Measurements from ENCODE around the gene SYCE3.
A peak's percentile ranks its signal among the peaks of the same experiment; 100 is the strongest.
"Not testable (repeated sequence)": the region's sequence is repeated elsewhere in the genome, so short reads cannot be mapped to it uniquely, and the experiment has no call there.

The SYCE3 gene, protein sequence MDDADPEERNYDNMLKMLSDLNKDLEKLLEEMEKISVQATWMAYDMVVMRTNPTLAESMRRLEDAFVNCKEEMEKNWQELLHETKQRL

DNA sequence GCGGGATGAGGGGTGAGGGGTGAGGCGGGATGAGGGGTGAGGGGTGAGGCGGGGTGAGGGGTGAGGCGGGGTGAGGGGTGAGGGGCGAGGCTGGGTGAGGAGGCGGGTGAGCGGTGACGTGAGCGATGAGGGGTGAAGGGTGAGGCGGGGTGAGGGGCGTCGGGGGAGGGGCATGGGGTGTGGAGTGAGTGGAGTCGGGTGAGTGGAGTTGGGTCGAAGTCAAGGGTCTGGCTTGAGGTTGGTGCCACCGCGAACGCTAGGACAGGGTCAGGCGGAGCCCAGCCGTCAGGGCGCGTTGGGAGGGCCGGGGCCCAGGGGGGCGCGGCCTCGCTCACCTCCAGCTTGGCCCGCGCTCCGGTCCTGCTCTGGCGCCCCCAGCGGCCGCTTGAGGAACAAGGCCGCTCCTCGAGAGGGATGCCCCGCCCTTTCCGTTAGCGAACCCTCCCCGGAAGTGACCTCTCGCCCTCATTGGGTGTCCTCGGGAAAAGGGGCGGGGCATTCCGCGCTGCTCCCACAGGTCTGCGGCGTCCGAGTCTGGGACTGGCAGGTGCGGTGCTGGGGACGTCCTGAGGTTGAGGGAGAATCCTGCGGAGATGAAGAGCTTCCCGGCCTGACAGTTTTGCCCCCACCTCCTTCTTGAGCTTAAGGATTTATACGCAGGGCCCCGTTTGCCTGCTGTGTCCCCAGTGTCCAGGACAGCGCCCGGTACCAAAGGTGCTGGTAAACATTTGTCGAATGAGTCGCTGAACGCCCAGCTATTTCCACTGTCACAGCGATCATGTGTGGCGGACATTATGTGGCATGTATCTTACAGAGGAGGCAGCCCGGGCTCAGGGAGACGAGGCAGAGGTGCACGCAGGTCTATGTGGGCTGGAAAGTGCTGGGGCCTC, at the start of gene SYCE3:
SYCE3 (minus strand) TSS at position 397 of the 890 bp plus-strand sequence. CDS start 6,514 bp downstream, outside the sequence.
- DNase-seq (ENCODE audit: low read depth in 3 of 3), result peak; percentile 94 to 98 (median 96)

- DNase-seq (ENCODE audit: low read depth in 3 of 3), result no peak
Measured at GRCh38 chr22:50612168-50612527, 49.4 kb upstream of the SYCE3 start.

DNA sequence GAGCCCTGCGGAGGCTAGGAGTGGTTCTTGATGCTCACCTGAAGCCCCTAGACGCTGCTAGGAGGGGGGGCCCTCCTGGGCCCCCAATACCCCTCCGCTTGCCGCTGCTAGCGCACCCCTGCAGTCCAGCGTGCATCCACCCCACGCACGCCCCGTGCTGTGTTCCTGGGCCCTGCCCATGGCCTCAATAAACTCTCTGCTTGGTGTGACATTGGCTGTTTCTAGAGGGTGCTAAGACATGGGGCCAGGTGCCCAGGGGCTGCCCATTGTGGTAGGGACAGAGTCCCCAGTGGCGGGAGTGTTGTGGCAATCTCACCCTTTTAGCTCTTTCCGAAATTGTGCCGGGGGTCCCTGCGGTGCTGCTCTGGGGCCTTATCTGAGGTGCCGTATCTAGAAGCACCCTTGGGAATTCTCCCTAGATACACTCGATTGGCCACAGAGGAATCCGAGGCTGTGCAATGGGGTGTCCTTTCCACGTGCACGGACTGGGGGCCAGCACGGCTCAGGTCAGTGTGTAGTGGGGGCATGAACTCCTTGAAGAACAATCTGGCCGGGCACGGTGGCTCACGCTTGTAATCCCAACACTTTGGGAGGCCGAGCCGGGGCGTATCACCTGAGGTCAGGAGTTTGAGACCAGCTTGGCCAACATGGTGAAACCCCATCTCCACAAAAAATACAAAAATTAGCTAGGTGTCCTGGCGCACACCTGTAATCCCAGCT, 48.8 kb upstream of the SYCE3 start:
- no peak for DNase-seq (ENCODE audit: low read depth in 3 of 3)

DNA sequence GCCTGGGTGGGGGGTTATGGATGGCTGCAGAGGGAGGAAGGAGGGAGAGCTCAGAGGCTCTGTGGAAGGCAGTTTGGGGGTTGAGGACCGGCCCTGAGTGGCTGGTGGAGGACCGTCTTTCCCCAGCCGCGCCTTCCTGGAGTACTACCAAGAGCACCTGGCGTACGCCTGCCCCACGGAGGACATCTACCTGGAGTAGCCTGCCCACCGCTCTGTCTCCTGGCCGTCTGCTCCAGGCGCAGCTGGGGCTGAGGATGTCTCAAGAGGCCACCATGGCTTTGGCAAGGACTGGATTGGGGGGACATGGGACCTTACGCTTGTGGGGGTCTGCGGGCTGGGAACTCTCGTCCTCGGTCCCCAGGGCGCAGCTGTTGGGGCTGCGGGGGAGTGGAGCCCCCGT, 47.9 kb upstream of the SYCE3 start:
- DNase-seq (ENCODE audit: low read depth in 3 of 3), result no peak

- DNase-seq (ENCODE audit: low read depth in 3 of 3), result no peak
Measured at GRCh38 chr22:50610041-50610451, 47.3 kb upstream of the SYCE3 start.

DNA sequence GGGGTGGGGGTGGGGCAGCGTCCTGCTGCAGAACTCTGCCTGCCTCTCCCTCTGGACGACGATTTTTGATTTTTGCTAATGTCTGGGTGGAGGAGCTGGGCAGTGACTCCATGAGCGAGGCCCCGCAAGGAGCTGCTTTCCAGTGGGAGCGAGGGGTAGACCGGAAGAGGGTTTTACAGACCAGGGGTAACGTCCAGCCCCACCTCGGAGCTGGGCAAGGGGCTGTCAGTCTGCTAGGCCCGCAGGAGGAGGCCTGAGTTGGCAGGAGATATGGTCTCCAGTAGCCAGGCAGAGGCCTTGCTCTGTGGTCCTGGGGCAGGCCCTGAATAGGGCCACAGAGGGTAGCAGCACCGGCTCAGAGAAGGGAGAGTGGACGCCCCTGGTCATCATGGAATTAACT, 46.9 kb upstream of the SYCE3 start:
- no peak for DNase-seq (ENCODE audit: low read depth in 3 of 3)

GRCh38 chr22:50608996-50609395, 46.3 kb upstream of the SYCE3 start:
- DNase-seq (ENCODE audit: low read depth in 3 of 3), result no peak

DNA sequence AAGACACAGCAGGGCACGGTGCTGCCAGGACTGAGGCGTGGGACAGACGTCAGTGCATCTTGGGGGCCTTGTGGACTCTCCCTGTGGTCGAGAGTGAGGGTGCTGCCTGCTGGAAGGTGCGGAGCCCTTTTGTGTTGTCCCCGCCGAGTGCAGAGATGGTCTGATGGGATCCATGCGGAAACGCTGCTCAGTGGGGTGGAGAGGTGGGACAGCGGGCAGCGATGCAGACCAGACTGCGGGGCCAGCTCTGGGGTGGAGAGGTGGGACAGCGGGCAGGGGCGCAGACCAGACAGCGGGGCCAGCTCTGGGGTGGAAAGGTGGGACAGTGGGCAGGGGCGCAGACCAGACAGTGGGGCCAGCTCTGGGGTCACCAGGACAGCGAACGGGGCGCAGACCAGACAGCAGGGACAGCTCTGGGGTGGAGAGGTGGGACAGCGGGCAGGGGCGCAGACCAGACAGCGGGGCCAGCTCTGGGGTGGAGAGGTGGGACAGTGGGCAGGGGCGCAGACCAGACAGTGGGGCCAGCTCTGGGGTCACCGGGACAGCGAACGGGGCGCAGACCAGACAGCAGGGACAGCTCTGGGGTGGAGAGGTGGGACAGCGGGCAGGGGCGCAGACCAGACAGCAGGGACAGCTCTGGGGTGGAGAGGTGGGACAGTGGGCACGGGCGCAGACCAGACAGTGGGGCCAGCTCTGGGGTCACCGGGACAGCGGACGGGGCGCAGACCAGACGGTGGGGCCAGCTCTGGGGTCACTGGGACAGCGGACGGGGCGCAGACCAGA, 45.5 kb upstream of the SYCE3 start:
- not testable (repeated sequence) for DNase-seq (ENCODE audit: low read depth in 3 of 3)

- no peak for DNase-seq (ENCODE audit: low read depth in 3 of 3)
Measured at GRCh38 chr22:50607659-50608020, 44.9 kb upstream of the SYCE3 start.

GRCh38 chr22:50606946-50607658, 44.4 kb upstream of the SYCE3 start:
- DNase-seq (ENCODE audit: low read depth in 3 of 3), result no peak

GRCh38 chr22:50606165-50606945, 43.6 kb upstream of the SYCE3 start:
- DNase-seq (ENCODE audit: low read depth in 3 of 3), result no peak

DNA sequence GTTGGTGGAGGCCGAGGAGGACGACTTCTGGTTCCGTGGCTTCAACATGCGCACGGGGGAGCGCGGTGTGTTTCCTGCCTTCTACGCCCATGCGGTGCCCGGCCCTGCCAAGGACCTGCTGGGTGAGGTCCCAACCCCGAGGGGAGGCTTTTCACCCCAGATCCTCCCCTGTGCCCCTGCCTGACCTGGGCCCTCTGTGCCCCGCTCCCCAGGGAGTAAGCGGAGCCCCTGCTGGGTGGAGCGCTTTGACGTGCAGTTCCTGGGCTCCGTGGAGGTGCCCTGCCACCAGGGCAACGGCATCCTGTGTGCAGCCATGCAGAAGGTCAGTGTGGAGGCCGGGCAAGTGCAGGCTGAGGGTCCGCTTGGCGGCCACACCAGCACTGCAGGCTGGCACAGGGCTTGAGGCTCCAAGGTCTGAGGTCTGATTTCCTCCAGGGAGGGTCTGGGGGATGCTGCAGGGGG, 42.9 kb upstream of the SYCE3 start:
- no peak for DNase-seq (ENCODE audit: low read depth in 3 of 3)

DNA sequence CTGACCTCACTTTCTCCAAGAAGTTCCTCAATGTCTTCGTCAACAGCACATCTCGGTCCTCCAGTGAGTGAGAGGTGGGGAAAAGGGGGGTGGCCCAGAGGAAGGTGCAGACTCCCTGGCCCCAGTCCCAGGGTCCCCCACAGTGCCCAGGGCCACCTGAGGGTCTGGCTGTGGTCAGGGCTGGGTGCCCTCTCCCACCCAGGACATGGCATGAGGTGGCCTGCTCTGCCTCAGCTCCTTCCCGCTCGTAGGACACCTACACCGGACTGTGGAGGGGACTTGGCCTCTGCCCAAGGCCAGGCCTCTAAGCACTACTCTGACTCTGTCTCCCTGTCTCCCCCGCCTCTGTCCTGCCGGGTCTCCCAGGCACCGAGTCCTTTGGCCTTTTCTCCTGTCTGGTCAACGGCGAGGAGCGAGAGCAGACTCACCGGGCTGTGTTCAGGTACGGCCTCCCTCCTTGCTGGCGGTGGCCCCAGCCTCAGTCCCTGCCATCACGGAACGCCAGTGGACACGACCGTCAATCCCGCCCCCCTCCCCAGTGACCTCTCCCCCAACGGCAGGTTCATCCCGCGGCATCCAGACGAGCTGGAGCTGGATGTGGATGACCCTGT, 42.4 kb upstream of the SYCE3 start:
- DNase-seq (ENCODE audit: low read depth in 3 of 3), result no peak

DNA sequence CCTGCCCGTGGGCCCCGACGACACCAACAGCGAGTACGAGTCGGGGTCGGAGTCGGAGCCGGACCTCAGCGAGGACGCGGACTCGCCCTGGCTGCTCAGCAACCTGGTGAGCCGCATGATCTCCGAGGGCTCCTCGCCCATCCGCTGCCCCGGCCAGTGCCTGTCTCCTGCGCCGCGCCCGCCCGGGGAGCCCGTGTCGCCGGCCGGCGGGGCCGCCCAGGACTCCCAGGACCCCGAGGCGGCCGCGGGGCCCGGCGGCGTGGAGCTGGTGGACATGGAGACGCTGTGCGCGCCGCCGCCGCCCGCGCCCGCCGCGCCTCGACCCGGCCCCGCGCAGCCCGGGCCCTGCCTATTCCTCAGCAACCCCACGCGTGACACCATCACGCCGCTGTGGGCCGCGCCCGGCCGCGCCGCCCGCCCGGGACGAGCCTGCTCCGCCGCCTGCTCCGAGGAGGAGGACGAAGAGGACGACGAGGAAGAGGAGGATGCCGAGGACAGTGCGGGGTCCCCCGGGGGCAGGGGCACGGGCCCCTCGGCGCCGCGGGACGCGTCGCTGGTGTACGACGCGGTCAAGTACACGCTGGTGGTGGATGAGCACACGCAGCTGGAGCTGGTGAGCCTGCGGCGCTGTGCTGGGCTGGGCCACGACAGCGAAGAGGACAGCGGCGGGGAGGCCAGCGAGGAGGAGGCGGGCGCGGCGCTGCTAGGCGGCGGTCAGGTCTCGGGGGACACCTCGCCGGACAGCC, 41.7 kb upstream of the SYCE3 start:
- no peak for DNase-seq (ENCODE audit: low read depth in 3 of 3)

DNA sequence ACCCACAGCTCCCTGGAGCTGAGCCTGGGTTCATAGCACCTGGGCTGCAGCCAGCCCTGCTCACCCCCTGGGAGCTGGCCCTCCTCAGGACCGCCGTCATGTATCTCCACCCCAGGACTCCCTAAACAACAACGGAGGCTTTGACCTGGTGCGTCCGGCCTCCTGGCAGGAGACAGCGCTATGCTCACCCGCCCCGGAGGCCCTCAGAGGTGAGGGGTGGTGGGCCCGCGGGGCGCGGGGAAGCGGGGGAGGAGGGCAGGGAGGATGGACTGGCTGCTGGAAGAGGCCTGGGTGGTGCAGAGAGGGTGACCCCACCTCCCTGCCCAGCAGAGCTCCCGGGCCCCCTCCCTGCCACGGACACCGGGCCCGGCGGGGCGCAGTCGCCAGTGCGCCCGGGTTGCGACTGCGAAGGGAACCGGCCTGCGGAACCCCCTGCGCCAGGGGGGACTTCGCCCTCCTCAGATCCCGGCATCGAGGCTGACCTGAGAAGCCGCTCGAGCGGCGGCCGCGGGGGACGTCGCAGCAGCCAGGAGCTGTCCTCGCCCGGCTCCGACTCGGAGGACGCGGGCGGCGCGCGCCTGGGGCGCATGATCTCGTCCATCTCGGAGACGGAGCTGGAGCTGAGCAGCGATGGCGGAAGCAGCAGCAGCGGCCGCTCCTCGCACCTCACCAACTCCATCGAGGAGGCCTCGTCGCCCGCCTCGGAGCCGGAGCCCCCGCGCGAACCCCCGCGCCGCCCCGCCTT, 41.0 kb upstream of the SYCE3 start:
- DNase-seq (ENCODE audit: low read depth in 3 of 3), result no peak

- DNase-seq (ENCODE audit: low read depth in 3 of 3), result no peak
Measured at GRCh38 chr22:50602338-50602700, 39.6 kb upstream of the SYCE3 start.

- no peak for DNase-seq (ENCODE audit: low read depth in 3 of 3)
Measured at GRCh38 chr22:50601669-50602337, 39.1 kb upstream of the SYCE3 start.

- DNase-seq (ENCODE audit: low read depth in 3 of 3), result no peak
Measured at GRCh38 chr22:50600967-50601668, 38.4 kb upstream of the SYCE3 start.
